K562 (cell line): ENCODE data around the gene CTPS2. TPM values are rescaled to one million over a fixed set of nuclear protein-coding genes. Genes with fewer than 3 reads are reported as not detected.
A peak's percentile ranks its signal among the peaks of the same experiment; 100 is the strongest.

Experiments used
- ATAC-seq: fragments of 200-7000 bp; cut with Tn5 transposase; 3 replicates; pipeline ENCODE4 v1.9.1; 2020; ENCODE audit warnings: moderate library complexity
- BruUV-seq: library from RNA; stranded (reverse); fragments of 400-500 nt; replicated peaks from 2 replicates; lab custom pipeline; 2021; lab: Mats Ljungman, UMichigan
- CTCF ChIA-PET: fragments of 300-600 bp; formaldehyde crosslinking; extraction: SDS; loops from one replicate; lab custom pipeline; 2021; ENCODE audit warnings: low intra/inter-chr PET ratio; lab: Yijun Ruan, JAX
- POLR2A ChIA-PET: fragments of 300-600, 350-650 bp; sonication (Branson Sonifier 250); formaldehyde crosslinking; extraction: SDS; loops from one replicate; lab custom pipeline; 2021; ENCODE audit warnings: antibody characterized with exemption, inconsistent platforms; lab: Yijun Ruan, JAX
- DNase-seq, 4 experiments: peaks; one replicate each; pipeline versions ENCODE4 v3.0.0 to v3.0.0-alpha.2; 2011 to 2018; ENCODE audit warnings: low spot score in 3 of 4, mixed read lengths in 3 of 4; ENCODE audit errors: extremely low read depth in 1 of 4
- FAIRE-seq: peaks from 2 replicates; lab custom pipeline; 2011; peaks lifted over from hg19 to GRCh38; lab: Jason Lieb, UNC
- H2AFZ ChIP-seq: 2 replicates; pipeline ENCODE4 v1.6.0; 2011; ENCODE audit warnings: low read depth, low read length, control low read depth, inconsistent platforms
- H3K27ac ChIP-seq: fragments of 200-600 bp; 3 replicates; pipeline ENCODE4 v1.8.0; 2011; ENCODE audit warnings: low read depth, mild to moderate bottlenecking, control low read depth, inconsistent platforms, low read length, moderate library complexity, mixed read lengths; ENCODE audit errors: extremely low read depth
- H3K27me3 ChIP-seq, 2 experiments: fragments of 300-600 bp in 1 of 2; 2 replicates in 1 of 2; 3 replicates in 1 of 2; pipeline versions ENCODE4 v1.6.0 to v1.8.0; 2011; ENCODE audit warnings: inconsistent platforms in 2 of 2, low read length in 2 of 2, mild to moderate bottlenecking in 1 of 2, mixed read lengths in 1 of 2, moderate library complexity in 1 of 2; ENCODE audit not compliant: control insufficient read depth in 2 of 2, insufficient read depth in 2 of 2
- H3K36me3 ChIP-seq: fragments of 300-600 bp; 3 replicates; pipeline ENCODE4 v1.8.0; 2011; ENCODE audit warnings: mild to moderate bottlenecking, low read length, inconsistent platforms; ENCODE audit not compliant: control insufficient read depth, insufficient read depth
- H3K4me1 ChIP-seq, 2 experiments: fragments of 200-600 bp in 1 of 2; replicated peaks in 1 of 2; 2 replicates in 1 of 2; 3 replicates in 1 of 2; pipeline versions ENCODE4 v1.5.1 to v1.8.0; 2011; ENCODE audit warnings: inconsistent platforms in 2 of 2, low read length in 2 of 2, mild to moderate bottlenecking in 1 of 2, mixed read lengths in 1 of 2, moderate library complexity in 1 of 2; ENCODE audit not compliant: control insufficient read depth in 2 of 2, insufficient read depth in 2 of 2
- H3K4me2 ChIP-seq: 2 replicates; pipeline ENCODE4 v1.6.1; 2011; ENCODE audit warnings: low read length, control low read depth, inconsistent platforms, mixed read lengths; ENCODE audit not compliant: insufficient read depth
- H3K4me3 ChIP-seq: fragments of 200-600 bp; sonication (generic), shearing (Covaris generic); 2 replicates; pipeline ENCODE4 v1.5.1; 2016; ENCODE audit warnings: control low read depth, inconsistent platforms
- H3K79me2 ChIP-seq: fragments of 200-600 bp; 3 replicates; pipeline ENCODE4 v1.8.0; 2011; ENCODE audit warnings: low read length, inconsistent platforms; ENCODE audit not compliant: control insufficient read depth, insufficient read depth
- H3K9ac ChIP-seq, 2 experiments: 2 replicates each; pipeline versions ENCODE4 v1.6.0 to v1.6.1; 2011; ENCODE audit warnings: low read depth in 2 of 2, low read length in 2 of 2, control low read depth in 1 of 2, inconsistent platforms in 1 of 2, mild to moderate bottlenecking in 1 of 2, mixed read lengths in 1 of 2; ENCODE audit not compliant: insufficient read depth in 1 of 2
- H3K9me1 ChIP-seq: one replicate; pipeline ENCODE4 v1.6.0; 2011; ENCODE audit warnings: inconsistent platforms, mild to moderate bottlenecking, low read length, moderate library complexity; ENCODE audit not compliant: control insufficient read depth, insufficient read depth
- H3K9me3 ChIP-seq: replicated peaks from 2 replicates; pipeline ENCODE4 v1.5.1; 2011; ENCODE audit warnings: low read depth, low read length, inconsistent platforms; ENCODE audit not compliant: control insufficient read depth, insufficient read depth
- H4K20me1 ChIP-seq: replicated peaks from 2 replicates; pipeline ENCODE4 v1.6.1; 2011; ENCODE audit warnings: low read length, inconsistent platforms, mixed read lengths; ENCODE audit not compliant: control insufficient read depth, insufficient read depth
- CBX1 ChIP-seq: sonication (generic); IDR thresholded peaks from 2 replicates; pipeline ENCODE4 v1.6.1; 2016; ENCODE audit warnings: antibody characterized with exemption, low read depth, mild to moderate bottlenecking
- ILF3 ChIP-seq: fragments of 450-650 bp; IDR thresholded peaks from 2 replicates; pipeline ENCODE4 v1.6.1; 2018; ENCODE audit warnings: antibody characterized with exemption, mild to moderate bottlenecking, moderate library complexity, borderline replicate concordance
- KDM5B ChIP-seq: fragments of 200-600 bp; sonication (generic); IDR thresholded peaks from 2 replicates; pipeline ENCODE4 v1.6.1; 2012; ENCODE audit warnings: low read depth, mild to moderate bottlenecking, moderate library complexity, low read length, control low read depth, inconsistent platforms; ENCODE audit not compliant: insufficient replicate concordance
- MEIS2 ChIP-seq: fragments of 450-650 bp; IDR thresholded peaks from 2 replicates; pipeline ENCODE4 v1.6.1; 2014; ENCODE audit warnings: mild to moderate bottlenecking; ENCODE audit not compliant: partially characterized antibody
- NFYB ChIP-seq: IDR thresholded peaks from 2 replicates; pipeline ENCODE4 v1.6.1; 2011; ENCODE audit warnings: mild to moderate bottlenecking, moderate library complexity; ENCODE audit not compliant: insufficient read length; ENCODE audit errors: extremely low read depth
- TCFL5 ChIP-seq: fragments of 250-450 bp; sonication (Bioruptor Pico); conservative IDR thresholded peaks from 2 replicates; pipeline ENCODE4 v1.6.1; 2021; ENCODE audit warnings: mild to moderate bottlenecking, moderate library complexity, matching md5 sums
- ZNF232 ChIP-seq: sonication (generic); formaldehyde crosslinking; IDR thresholded peaks from 2 replicates; pipeline ENCODE4 v1.8.0; 2022; ENCODE audit warnings: mild to moderate bottlenecking, missing genetic modification reagents
- ZNF239 ChIP-seq: fragments of 250-450 bp; sonication (Bioruptor Pico); IDR thresholded peaks from 2 replicates; pipeline ENCODE4 v1.4.0; 2020; ENCODE audit warnings: mild to moderate bottlenecking
- ZNF316 ChIP-seq: fragments of 450-650 bp; IDR thresholded peaks from 2 replicates; pipeline ENCODE4 v1.6.1; 2016
- WGBS: fragments of 100-300 bp; shearing (Covaris generic); methylation state at CpG from one replicate; pipeline ENCODE4 v1.1.6; 2016; ENCODE audit warnings: low coverage, mixed read lengths; ENCODE audit not compliant: insufficient coverage; ENCODE audit errors: missing lambda C conversion rate; 5-methylcytosine and 5-hydroxymethylcytosine counted together
- in situ Hi-C: fragments of 300-500 bp; cut with MboI; formaldehyde crosslinking; loops from 4 replicates; pipeline ENCODE4 v1.15.0; 2018; ENCODE audit warnings: inconsistent platforms, mixed read lengths
- intact Hi-C: fragments of 100-400 bp; cut with micrococcal nuclease; formaldehyde crosslinking; loops from 2 replicates; pipeline ENCODE4 v1.14.2; 2022
- polyA plus RNA-seq, 8 experiments: library from polyadenylated mRNA; depleted of rRNA in 4 of 8; stranded (reverse) in 5 of 8; unstranded in 3 of 8; fragments of >200 nt; fragmentation: Nextera tagmentation in 2 of 8; fragmentation: Illumina TruSeq in 1 of 8; extraction: Ambion mirVana in 2 of 8; extraction: Trizol in 1 of 8; gene quantifications; 2 replicates each; pipeline versions ENCODE4 v1.2.1 to v1.2.3, GENCODE V29; 2011 to 2014; ENCODE audit warnings: inconsistent platforms in 1 of 8, missing spikeins in 1 of 8
- total RNA-seq, 7 experiments: library from RNA; depleted of rRNA in 6 of 7; stranded (reverse); fragments of >200 nt in 6 of 7; fragmentation: Illumina TruSeq in 2 of 7; extraction: Trizol in 2 of 7; gene quantifications; 2 replicates each; pipeline versions ENCODE4 v1.2.1 to v1.2.3, GENCODE V29; 2011 to 2021; ENCODE audit warnings: low replicate concordance in 1 of 7
- TF ChIP-seq, protein P1 (sequence below): sonication (generic); formaldehyde crosslinking; IDR thresholded peaks from 2 replicates; pipeline ENCODE4 v1.8.0; 2023; ENCODE audit warnings: mild to moderate bottlenecking, missing genetic modification reagents
- TF ChIP-seq, protein P2 (sequence below): fragments of 250-450 bp; sonication (Bioruptor Pico); IDR thresholded peaks from 2 replicates; pipeline ENCODE4 v1.5.0; 2021; ENCODE audit warnings: mild to moderate bottlenecking, borderline replicate concordance

CTPS2 gene
- total and polyA plus RNA-seq, 9 of the 15 experiments (the other 6 are each of a cell fraction or from before 2014, with no cell fraction given), result 5.4 to 19.5 (median 14.1) TPM

DNA sequence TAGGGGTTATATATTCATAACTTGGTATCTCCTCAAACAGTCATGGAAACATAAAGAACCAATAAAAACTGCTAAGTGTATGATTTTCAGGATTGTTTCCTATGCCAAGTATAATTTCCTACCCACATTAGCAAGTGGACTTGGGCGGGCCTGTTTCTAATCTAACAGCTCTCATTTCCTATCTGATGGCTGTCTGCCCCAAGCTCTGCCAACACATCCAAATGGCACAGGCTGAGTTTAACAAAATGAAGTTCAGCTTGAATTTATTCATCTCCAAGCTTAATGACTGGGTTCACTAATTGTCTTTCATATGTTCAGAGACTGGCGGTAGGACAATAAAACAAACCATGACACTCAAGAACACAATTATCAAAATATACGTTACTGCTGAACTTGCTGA lies 118.0 kb downstream of the CTPS2 start:
- TF ChIP-seq ILF3 (no peak), ZNF316 (0 out of 2 replicates have a peak, but pooled peaks have one; percentile 12)
- H2AFZ ChIP-seq, result no peak overlapping the region
- H3K27ac ChIP-seq, result no peak overlapping the region
- H3K4me1 ChIP-seq, result no peaks in the 10 kb centered on the region
- H3K27me3 ChIP-seq, result no peaks in the 10 kb centered on the region
- DNase-seq (no peak), ATAC-seq (no peak), FAIRE-seq (no peak)
- no peaks in the 10 kb centered on the region for H3K79me2 ChIP-seq
- no peaks in the 10 kb centered on the region for H3K9me1 ChIP-seq
- ChIA-PET CTCF (no interaction called here), POLR2A (no interaction called here)
- in situ Hi-C loops, result no loop called here
- H4K20me1 ChIP-seq, result no peaks in the 10 kb centered on the region
- H3K4me3 ChIP-seq, result no peak overlapping the region
- no peak overlapping the region for H3K9ac ChIP-seq
- no peak overlapping the region for H3K4me2 ChIP-seq
- intact Hi-C loops, result no loop called here
- no TSS peak for BruUV-seq
- H3K9me3 ChIP-seq, result no peaks in the 10 kb centered on the region
- 84% methylated on average over 3 of the region's 3 CpGs for whole genome bisulfite sequencing
- no peaks in the 10 kb centered on the region for H3K36me3 ChIP-seq

DNA sequence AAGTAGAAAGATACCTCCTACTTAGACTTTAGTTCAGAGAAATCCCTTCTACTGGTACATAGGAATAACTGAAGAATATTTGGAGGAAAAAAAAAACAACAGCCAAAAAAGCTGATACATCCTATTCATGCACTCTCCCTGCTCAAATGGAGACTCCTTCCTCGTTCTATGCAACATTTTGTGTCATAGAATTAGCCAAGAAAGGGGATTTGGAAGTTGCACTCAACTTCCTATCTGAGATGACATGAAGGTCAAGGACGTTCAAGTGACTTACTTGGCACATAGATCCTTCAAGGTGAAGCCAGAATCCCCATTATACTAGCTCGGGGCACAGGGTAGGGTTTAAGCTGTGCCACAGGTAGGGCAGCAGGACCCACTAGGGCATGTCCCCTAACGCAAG lies 118.7 kb downstream of the CTPS2 start:
- no peak overlapping the region for H3K4me3 ChIP-seq
- no TSS peak for BruUV-seq
- intact Hi-C loops, result no loop called here
- H3K9me1 ChIP-seq, result no peaks in the 10 kb centered on the region
- no peak for ATAC-seq
- CTCF ChIA-PET, result no interaction called here
- no peaks in the 10 kb centered on the region for H3K9me3 ChIP-seq
- peaks cover 5% of the 10 kb centered on the region; the same call in 1 of the 3 replicates for H3K36me3 ChIP-seq
- no peak overlapping the region for H3K4me2 ChIP-seq
- TF ChIP-seq, protein P1, sequence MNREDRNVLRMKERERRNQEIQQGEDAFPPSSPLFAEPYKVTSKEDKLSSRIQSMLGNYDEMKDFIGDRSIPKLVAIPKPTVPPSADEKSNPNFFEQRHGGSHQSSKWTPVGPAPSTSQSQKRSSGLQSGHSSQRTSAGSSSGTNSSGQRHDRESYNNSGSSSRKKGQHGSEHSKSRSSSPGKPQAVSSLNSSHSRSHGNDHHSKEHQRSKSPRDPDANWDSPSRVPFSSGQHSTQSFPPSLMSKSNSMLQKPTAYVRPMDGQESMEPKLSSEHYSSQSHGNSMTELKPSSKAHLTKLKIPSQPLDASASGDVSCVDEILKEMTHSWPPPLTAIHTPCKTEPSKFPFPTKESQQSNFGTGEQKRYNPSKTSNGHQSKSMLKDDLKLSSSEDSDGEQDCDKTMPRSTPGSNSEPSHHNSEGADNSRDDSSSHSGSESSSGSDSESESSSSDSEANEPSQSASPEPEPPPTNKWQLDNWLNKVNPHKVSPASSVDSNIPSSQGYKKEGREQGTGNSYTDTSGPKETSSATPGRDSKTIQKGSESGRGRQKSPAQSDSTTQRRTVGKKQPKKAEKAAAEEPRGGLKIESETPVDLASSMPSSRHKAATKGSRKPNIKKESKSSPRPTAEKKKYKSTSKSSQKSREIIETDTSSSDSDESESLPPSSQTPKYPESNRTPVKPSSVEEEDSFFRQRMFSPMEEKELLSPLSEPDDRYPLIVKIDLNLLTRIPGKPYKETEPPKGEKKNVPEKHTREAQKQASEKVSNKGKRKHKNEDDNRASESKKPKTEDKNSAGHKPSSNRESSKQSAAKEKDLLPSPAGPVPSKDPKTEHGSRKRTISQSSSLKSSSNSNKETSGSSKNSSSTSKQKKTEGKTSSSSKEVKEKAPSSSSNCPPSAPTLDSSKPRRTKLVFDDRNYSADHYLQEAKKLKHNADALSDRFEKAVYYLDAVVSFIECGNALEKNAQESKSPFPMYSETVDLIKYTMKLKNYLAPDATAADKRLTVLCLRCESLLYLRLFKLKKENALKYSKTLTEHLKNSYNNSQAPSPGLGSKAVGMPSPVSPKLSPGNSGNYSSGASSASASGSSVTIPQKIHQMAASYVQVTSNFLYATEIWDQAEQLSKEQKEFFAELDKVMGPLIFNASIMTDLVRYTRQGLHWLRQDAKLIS (CRISPR knock-in tag), result no peak
- TF ChIP-seq MEIS2 (no peak), NFYB (no peak), CBX1 (no peak), KDM5B (no peak), ZNF239 (CRISPR knock-in tag) (no peak), TCFL5 (CRISPR knock-in tag) (no peak), ZNF232 (CRISPR knock-in tag) (no peak)
- TF ChIP-seq, protein P2, sequence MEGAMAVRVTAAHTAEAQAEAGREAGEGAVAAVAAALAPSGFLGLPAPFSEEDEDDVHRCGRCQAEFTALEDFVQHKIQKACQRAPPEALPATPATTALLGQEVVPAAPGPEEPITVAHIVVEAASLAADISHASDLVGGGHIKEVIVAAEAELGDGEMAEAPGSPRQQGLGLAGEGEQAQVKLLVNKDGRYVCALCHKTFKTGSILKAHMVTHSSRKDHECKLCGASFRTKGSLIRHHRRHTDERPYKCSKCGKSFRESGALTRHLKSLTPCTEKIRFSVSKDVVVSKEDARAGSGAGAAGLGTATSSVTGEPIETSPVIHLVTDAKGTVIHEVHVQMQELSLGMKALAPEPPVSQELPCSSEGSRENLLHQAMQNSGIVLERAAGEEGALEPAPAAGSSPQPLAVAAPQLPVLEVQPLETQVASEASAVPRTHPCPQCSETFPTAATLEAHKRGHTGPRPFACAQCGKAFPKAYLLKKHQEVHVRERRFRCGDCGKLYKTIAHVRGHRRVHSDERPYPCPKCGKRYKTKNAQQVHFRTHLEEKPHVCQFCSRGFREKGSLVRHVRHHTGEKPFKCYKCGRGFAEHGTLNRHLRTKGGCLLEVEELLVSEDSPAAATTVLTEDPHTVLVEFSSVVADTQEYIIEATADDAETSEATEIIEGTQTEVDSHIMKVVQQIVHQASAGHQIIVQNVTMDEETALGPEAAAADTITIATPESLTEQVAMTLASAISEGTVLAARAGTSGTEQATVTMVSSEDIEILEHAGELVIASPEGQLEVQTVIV (CRISPR knock-in tag), result no peak
- no peak for FAIRE-seq
- DNase-seq, result no peak
- no peaks in the 10 kb centered on the region for H3K27me3 ChIP-seq
- 71% methylated on average over 4 of the region's 4 CpGs for WGBS
- H3K4me1 ChIP-seq, result no peaks in the 10 kb centered on the region
- no peaks in the 10 kb centered on the region for H4K20me1 ChIP-seq
- no peaks in the 10 kb centered on the region for H3K79me2 ChIP-seq
- H3K27ac ChIP-seq, result no peak overlapping the region
- H3K9ac ChIP-seq, result no peak overlapping the region
- POLR2A ChIA-PET, result no interaction called here
- H2AFZ ChIP-seq, result no peak overlapping the region
- in situ Hi-C loops, result no loop called here
